Smooth muscle cell (in vitro differentiated cells): ENCODE results near the gene SYNM. TPM values are rescaled to one million over a fixed set of nuclear protein-coding genes. Genes with fewer than 3 reads are reported as not detected.

Source experiments
- DNase-seq: peaks from one replicate; lab custom pipeline; 2025; ENCODE audit not compliant: unreplicated experiment; lab: John Stamatoyannopoulos, UW
- H2AFZ ChIP-seq: fragments of 200-600 bp; sonication (generic); 2 replicates; pipeline ENCODE4 v1.6.0; 2016; ENCODE audit warnings: antibody characterized with exemption, low read depth, mild to moderate bottlenecking
- H3F3A ChIP-seq: fragments of 200-600 bp; sonication (generic); 2 replicates; pipeline ENCODE4 v1.6.0; 2017; ENCODE audit warnings: antibody characterized with exemption, low read depth
- H3K27ac ChIP-seq: fragments of 200-600 bp; sonication (generic); 2 replicates; pipeline ENCODE4 v1.5.1; 2016; ENCODE audit warnings: low read depth, mild to moderate bottlenecking
- H3K27me3 ChIP-seq: fragments of 200-600 bp; sonication (generic); 2 replicates; pipeline ENCODE4 v1.6.1; 2016; ENCODE audit warnings: low read depth, mild to moderate bottlenecking
- H3K36me3 ChIP-seq: fragments of 200-600 bp; sonication (generic); 2 replicates; pipeline ENCODE4 v1.5.1; 2016; ENCODE audit warnings: low read depth
- H3K4me1 ChIP-seq: fragments of 200-600 bp; sonication (generic); 2 replicates; pipeline ENCODE4 v1.5.1; 2016; ENCODE audit warnings: low read depth
- H3K4me2 ChIP-seq: fragments of 200-600 bp; sonication (generic); 2 replicates; pipeline ENCODE4 v1.6.0; 2016; ENCODE audit warnings: mild to moderate bottlenecking
- H3K4me3 ChIP-seq: fragments of 200-600 bp; sonication (generic); 2 replicates; pipeline ENCODE4 v1.5.1; 2016; ENCODE audit warnings: mild to moderate bottlenecking
- H3K79me2 ChIP-seq: fragments of 200-600 bp; sonication (generic); 2 replicates; pipeline ENCODE4 v1.6.0; 2016; ENCODE audit warnings: low read depth, mild to moderate bottlenecking
- H3K9ac ChIP-seq: fragments of 200-600 bp; sonication (generic); 2 replicates; pipeline ENCODE4 v1.6.0; 2016; ENCODE audit warnings: low read depth
- H3K9me3 ChIP-seq: fragments of 200-600 bp; sonication (generic); replicated peaks from 2 replicates; pipeline ENCODE4 v1.5.1; 2016; ENCODE audit warnings: low read depth
- H4K20me1 ChIP-seq: fragments of 200-600 bp; sonication (generic); 2 replicates; pipeline ENCODE4 v1.6.0; 2016; ENCODE audit warnings: low read depth
- CTCF ChIP-seq: fragments of 200-600 bp; sonication (generic); IDR thresholded peaks from 2 replicates; pipeline ENCODE4 v1.5.1; 2017; ENCODE audit warnings: borderline replicate concordance, mild to moderate bottlenecking, antibody characterized with exemption; ENCODE audit not compliant: insufficient read depth, poor library complexity, severe bottlenecking
- WGBS: methylation state at CpG from one replicate; pipeline ENCODE4 v1.1.7; 2016; ENCODE audit warnings: low lambda C conversion rate; 5-methylcytosine and 5-hydroxymethylcytosine counted together
- polyA plus RNA-seq: library from polyadenylated mRNA; unstranded; fragments of >200 nt; fragmentation: Nextera tagmentation; extraction: Ambion mirVana; gene quantifications from 2 replicates; pipeline ENCODE4 v1.2.1, GENCODE V29; 2016
- total RNA-seq: library from RNA; depleted of rRNA; stranded (reverse); fragments of >200 nt; gene quantifications from 2 replicates; pipeline ENCODE4 v1.2.3, GENCODE V29; 2014

SYNM gene
- total and polyA plus RNA-seq, 2 experiments from 2014 or later, result 1.3 to 3.0 TPM

- H3K4me2 ChIP-seq, result no peak overlapping the region
- no peak for DNase-seq
- no peak overlapping the region for H3K4me3 ChIP-seq
- 97% methylated on average over 2 of the region's 2 CpGs for WGBS
- peaks cover 9% of the 10 kb centered on the region for H3K4me1 ChIP-seq
- H3F3A ChIP-seq, result no peaks in the 10 kb centered on the region
- no peak overlapping the region for H3K9ac ChIP-seq
- no peaks in the 10 kb centered on the region for H3K79me2 ChIP-seq
- H3K36me3 ChIP-seq, result peaks cover 5% of the 10 kb centered on the region
- no peak overlapping the region for H3K27ac ChIP-seq
- H3K9me3 ChIP-seq, result no peaks in the 10 kb centered on the region
- no peaks in the 10 kb centered on the region for H4K20me1 ChIP-seq
- no peak overlapping the region for H2AFZ ChIP-seq
- no peaks in the 10 kb centered on the region for H3K27me3 ChIP-seq
- TF ChIP-seq CTCF, result no peak
These were observed 46.3 kb downstream of the SYNM start for GRCh38 chr15:99151156-99151555.

GRCh38 chr15:99153026-99153535 lies 48.2 kb downstream of the SYNM start:
- DNase-seq, result no peak
- no peak for TF ChIP-seq CTCF
- no peak overlapping the region for H3K9ac ChIP-seq
- 77% methylated on average over 6 of the region's 6 CpGs for WGBS
- peaks cover 5% of the 10 kb centered on the region for H3K36me3 ChIP-seq
- H3K4me3 ChIP-seq, result no peak overlapping the region
- H3K9me3 ChIP-seq, result no peaks in the 10 kb centered on the region
- H4K20me1 ChIP-seq, result no peaks in the 10 kb centered on the region
- H3K4me2 ChIP-seq, result no peak overlapping the region
- no peak overlapping the region for H2AFZ ChIP-seq
- no peaks in the 10 kb centered on the region for H3K79me2 ChIP-seq
- no peaks in the 10 kb centered on the region for H3F3A ChIP-seq
- H3K27ac ChIP-seq, result no peak overlapping the region
- no peaks in the 10 kb centered on the region for H3K27me3 ChIP-seq
- peaks cover 9% of the 10 kb centered on the region for H3K4me1 ChIP-seq

GRCh38 chr15:99154271-99154670 lies 49.4 kb downstream of the SYNM start:
- no peak for DNase-seq
- Histone ChIP-seq H2AFZ (no peak overlapping the region), H3K9ac (no peak overlapping the region), H3K4me2 (no peak overlapping the region), H3K27me3 (no peaks in the 10 kb centered on the region), H3K36me3 (peaks cover 5% of the 10 kb centered on the region), H3K9me3 (no peaks in the 10 kb centered on the region), H3K4me1 (peaks cover 9% of the 10 kb centered on the region), H3K79me2 (no peaks in the 10 kb centered on the region), H3K27ac (no peak overlapping the region), H4K20me1 (no peaks in the 10 kb centered on the region), H3F3A (no peaks in the 10 kb centered on the region), H3K4me3 (no peak overlapping the region)
- WGBS, result 59% methylated on average over 2 of the region's 2 CpGs
- TF ChIP-seq CTCF, result no peak

- H3K36me3 ChIP-seq, result peaks cover 5% of the 10 kb centered on the region
- DNase-seq, result no peak
- H3K27ac ChIP-seq, result peak overlapping the region; percentile 48
- no peak overlapping the region for H3K4me2 ChIP-seq
- H4K20me1 ChIP-seq, result no peaks in the 10 kb centered on the region
- no peak overlapping the region for H2AFZ ChIP-seq
- no peaks in the 10 kb centered on the region for H3K27me3 ChIP-seq
- no peaks in the 10 kb centered on the region for H3F3A ChIP-seq
- WGBS, result 44% methylated on average over 9 of the region's 9 CpGs
- H3K79me2 ChIP-seq, result no peaks in the 10 kb centered on the region
- H3K9ac ChIP-seq, result no peak overlapping the region
- H3K4me3 ChIP-seq, result peak overlapping the region; percentile 13
- H3K4me1 ChIP-seq, result peaks cover 9% of the 10 kb centered on the region
- no peaks in the 10 kb centered on the region for H3K9me3 ChIP-seq
- no peak for TF ChIP-seq CTCF
These were observed 51.1 kb downstream of the SYNM start for GRCh38 chr15:99155961-99156443.
